Measurements from ENCODE around the gene TMEM247. TPM values are rescaled to one million over a fixed set of nuclear protein-coding genes. Genes with fewer than 3 reads are reported as not detected.

Gene TMEM247
- total RNA-seq, 4 donors from 2014 or later: not detected

DNA sequence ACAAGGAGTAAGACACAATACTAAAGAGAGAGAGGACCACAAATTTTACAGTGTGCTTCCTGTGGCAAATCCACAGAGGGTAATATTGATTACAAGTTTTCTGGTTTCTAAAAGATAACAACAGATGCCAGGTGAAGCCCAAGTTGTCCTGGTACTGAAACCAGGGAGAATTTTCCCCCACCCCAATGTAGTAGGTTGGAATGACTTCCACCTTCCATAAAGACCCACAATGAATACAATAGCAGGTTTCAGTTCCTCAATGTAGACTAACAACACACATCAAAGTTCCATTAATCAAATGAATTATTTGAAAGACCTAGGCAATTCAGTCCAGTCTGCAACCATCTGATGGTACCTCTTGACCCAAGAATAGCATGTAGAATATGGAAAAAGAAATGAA lies 44.0 kb upstream of the TMEM247 start:
- Histone ChIP-seq H3K36me3 (no peaks in the 10 kb centered on the region), H3K27me3 (no peaks in the 10 kb centered on the region), H3K9me3 (no peaks in the 10 kb centered on the region), H3K4me1 (peaks cover 0 to 14% (median 4%) of the 10 kb centered on the region in 3 donors), H3K4me3 (no peak overlapping the region), H3K27ac (no peak overlapping the region)
- DNase-seq: no peak
- TF ChIP-seq, protein P1, sequence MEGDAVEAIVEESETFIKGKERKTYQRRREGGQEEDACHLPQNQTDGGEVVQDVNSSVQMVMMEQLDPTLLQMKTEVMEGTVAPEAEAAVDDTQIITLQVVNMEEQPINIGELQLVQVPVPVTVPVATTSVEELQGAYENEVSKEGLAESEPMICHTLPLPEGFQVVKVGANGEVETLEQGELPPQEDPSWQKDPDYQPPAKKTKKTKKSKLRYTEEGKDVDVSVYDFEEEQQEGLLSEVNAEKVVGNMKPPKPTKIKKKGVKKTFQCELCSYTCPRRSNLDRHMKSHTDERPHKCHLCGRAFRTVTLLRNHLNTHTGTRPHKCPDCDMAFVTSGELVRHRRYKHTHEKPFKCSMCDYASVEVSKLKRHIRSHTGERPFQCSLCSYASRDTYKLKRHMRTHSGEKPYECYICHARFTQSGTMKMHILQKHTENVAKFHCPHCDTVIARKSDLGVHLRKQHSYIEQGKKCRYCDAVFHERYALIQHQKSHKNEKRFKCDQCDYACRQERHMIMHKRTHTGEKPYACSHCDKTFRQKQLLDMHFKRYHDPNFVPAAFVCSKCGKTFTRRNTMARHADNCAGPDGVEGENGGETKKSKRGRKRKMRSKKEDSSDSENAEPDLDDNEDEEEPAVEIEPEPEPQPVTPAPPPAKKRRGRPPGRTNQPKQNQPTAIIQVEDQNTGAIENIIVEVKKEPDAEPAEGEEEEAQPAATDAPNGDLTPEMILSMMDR (IDR thresholded peaks at IDR 0.05): no peak
- TF ChIP-seq POLR2A (IDR thresholded peaks at IDR 0.05): no peak
- intact Hi-C loops (cut with DNase I): no loop called here

DNA sequence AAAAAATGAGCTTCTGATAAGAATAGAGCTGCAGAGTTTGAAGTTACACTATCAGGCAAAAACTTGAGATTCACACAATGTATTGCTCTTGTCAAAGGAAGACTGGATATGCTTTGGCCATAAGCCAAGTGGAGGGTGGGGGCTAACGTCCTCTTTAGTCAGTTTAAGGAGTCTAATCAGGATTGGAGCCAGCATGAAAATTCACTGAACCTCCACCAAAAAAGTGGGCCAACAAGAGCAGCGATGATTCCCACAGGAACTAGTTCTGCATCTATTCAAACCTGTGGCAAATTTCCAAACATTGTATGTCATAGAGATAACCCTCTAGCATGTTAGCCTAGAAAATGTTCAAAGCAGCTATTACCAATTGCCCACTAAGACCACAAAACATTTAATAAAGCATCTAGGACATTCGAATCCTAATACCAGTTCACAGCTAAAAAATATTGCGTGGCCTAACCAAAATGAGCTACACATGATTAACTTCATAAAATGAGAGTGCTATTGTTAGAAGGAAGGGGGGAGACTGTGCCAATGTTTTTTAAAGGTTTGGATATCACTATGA lies 43.5 kb upstream of the TMEM247 start:
- Histone ChIP-seq H3K36me3 (no peaks in the 10 kb centered on the region), H3K9me3 (no peaks in the 10 kb centered on the region), H3K27me3 (no peaks in the 10 kb centered on the region), H3K4me1 (peaks cover 0 to 14% (median 4%) of the 10 kb centered on the region in 3 donors), H3K4me3 (no peak overlapping the region), H3K27ac (no peak overlapping the region)
- WGBS, 2 donors: 54 to 59% methylated on average over 4 of the region's 4 CpGs
- TF ChIP-seq POLR2A (IDR thresholded peaks at IDR 0.05): no peak
- DNase-seq: no peak
- intact Hi-C loops (cut with DNase I): no loop called here

DNA sequence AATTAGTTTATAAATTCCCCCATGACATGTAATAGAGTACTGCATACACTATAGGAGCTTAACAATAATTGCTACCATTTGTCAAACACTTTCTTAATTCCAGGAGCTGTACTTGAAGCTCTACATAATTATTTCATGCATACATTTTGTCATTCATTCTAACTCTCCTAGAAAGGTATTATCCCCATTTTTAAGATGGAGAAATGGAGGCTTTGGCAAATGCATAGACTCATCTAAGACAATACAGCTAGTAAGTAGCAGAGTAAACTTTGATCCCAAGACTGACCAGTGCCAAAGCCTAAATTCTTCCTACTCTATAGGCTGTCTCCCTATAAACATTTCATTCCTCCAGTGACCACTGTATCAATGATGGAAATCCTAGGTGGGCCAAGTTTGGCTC lies 42.6 kb upstream of the TMEM247 start:
- no peaks in the 10 kb centered on the region for H3K27me3 ChIP-seq
- H3K4me1 ChIP-seq: peaks cover 0 to 14% (median 4%) of the 10 kb centered on the region in 3 donors
- no peaks in the 10 kb centered on the region for H3K36me3 ChIP-seq
- H3K4me3 ChIP-seq: no peak overlapping the region
- H3K27ac ChIP-seq: no peak overlapping the region
- DNase-seq: no peak
- intact Hi-C loops (cut with DNase I): no loop called here
- TF ChIP-seq, protein P1 (IDR thresholded peaks at IDR 0.05): no peak
- no peak for TF ChIP-seq POLR2A (IDR thresholded peaks at IDR 0.05)
- H3K9me3 ChIP-seq: no peaks in the 10 kb centered on the region

DNA sequence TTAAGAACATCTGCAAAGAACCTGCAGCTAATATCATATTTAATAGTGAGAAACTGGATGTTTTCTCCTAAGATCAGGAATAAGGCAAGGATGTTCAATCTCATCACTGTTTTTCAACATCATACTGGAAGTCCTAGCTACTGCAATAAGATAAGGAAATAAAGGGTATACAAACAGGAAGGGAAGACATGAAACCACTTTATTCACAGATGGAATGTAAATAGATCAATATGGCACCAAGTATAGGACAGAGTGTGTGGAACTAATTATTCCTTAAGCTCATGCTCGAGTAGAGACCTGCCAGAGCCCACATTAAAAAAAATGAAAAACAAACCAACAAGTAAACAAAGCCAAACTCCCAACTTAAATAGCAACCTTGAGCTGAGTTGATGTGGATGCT lies 41.3 kb upstream of the TMEM247 start:
- whole genome bisulfite sequencing, 2 donors: 69 to 86% methylated on average over 1 of the region's 1 CpG
- Histone ChIP-seq H3K27me3 (no peaks in the 10 kb centered on the region), H3K36me3 (no peaks in the 10 kb centered on the region), H3K9me3 (no peaks in the 10 kb centered on the region), H3K4me1 (peaks cover 0 to 14% (median 4%) of the 10 kb centered on the region in 3 donors), H3K4me3 (no peak overlapping the region), H3K27ac (no peak overlapping the region)
- intact Hi-C loops (cut with DNase I): no loop called here
- DNase-seq: no peak
- TF ChIP-seq POLR2A (IDR thresholded peaks at IDR 0.05): no peak
- TF ChIP-seq, protein P1 (IDR thresholded peaks at IDR 0.05): no peak

DNA sequence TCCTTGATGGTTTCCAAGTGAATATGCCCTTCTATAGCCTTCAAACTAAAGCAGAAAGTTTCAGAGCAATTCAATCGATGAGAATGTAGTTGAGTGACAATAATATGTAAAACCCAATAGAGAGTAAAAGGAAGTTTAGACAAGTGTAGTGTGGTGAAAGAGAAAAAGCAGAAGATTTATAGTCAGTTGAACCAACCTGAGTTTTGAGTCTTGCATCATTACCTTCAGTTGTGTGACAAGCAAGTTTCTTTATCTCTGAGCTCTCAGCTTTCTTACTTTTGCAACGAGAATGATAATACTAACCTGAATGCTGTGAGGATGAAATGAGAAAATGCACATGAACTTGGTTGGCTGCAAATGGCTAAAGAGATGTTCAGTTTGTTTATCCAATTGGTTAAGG lies 40.6 kb upstream of the TMEM247 start:
- no peak for DNase-seq
- Histone ChIP-seq H3K4me1 (peaks cover 0 to 14% (median 4%) of the 10 kb centered on the region in 3 donors), H3K9me3 (no peaks in the 10 kb centered on the region), H3K4me3 (no peak overlapping the region), H3K27ac (no peak overlapping the region), H3K27me3 (no peaks in the 10 kb centered on the region), H3K36me3 (no peaks in the 10 kb centered on the region)
- WGBS, 2 donors: 59 to 67% methylated on average over 2 of the region's 2 CpGs
- intact Hi-C loops (cut with DNase I): no loop called here
- no peak for TF ChIP-seq POLR2A (IDR thresholded peaks at IDR 0.05)
- TF ChIP-seq, protein P1 (IDR thresholded peaks at IDR 0.05): no peak

DNA sequence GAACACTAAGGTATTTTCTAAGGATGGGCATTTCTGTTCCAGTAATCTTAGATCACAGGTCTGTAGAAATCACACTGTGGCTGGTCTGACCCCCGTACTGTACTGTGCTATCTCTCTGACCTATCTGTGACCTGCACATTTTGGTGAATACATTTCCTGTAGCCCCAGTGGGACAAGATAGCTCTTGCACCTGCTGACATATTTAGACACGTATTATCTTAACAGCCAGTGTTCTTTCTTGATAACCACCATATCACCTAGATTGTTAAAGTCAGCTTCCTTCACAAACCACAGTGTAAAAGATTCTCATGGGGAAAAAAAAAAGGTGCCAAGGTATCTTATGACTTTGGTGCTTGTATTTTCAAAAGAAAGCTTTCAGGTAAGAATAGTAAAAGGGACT lies 39.8 kb upstream of the TMEM247 start:
- WGBS, 2 donors: 62 to 69% methylated on average over 2 of the region's 2 CpGs
- no peak for TF ChIP-seq POLR2A (IDR thresholded peaks at IDR 0.05)
- TF ChIP-seq, protein P1 (IDR thresholded peaks at IDR 0.05): no peak
- no peaks in the 10 kb centered on the region for H3K27me3 ChIP-seq
- H3K4me3 ChIP-seq: no peak overlapping the region
- H3K9me3 ChIP-seq: no peaks in the 10 kb centered on the region
- DNase-seq: no peak
- H3K27ac ChIP-seq: no peak overlapping the region
- intact Hi-C loops (cut with DNase I): no loop called here
- no peaks in the 10 kb centered on the region for H3K36me3 ChIP-seq
- H3K4me1 ChIP-seq: peaks cover 0 to 14% (median 4%) of the 10 kb centered on the region in 3 donors
